ENCODE results near the gene EP400.

Gene EP400, protein sequence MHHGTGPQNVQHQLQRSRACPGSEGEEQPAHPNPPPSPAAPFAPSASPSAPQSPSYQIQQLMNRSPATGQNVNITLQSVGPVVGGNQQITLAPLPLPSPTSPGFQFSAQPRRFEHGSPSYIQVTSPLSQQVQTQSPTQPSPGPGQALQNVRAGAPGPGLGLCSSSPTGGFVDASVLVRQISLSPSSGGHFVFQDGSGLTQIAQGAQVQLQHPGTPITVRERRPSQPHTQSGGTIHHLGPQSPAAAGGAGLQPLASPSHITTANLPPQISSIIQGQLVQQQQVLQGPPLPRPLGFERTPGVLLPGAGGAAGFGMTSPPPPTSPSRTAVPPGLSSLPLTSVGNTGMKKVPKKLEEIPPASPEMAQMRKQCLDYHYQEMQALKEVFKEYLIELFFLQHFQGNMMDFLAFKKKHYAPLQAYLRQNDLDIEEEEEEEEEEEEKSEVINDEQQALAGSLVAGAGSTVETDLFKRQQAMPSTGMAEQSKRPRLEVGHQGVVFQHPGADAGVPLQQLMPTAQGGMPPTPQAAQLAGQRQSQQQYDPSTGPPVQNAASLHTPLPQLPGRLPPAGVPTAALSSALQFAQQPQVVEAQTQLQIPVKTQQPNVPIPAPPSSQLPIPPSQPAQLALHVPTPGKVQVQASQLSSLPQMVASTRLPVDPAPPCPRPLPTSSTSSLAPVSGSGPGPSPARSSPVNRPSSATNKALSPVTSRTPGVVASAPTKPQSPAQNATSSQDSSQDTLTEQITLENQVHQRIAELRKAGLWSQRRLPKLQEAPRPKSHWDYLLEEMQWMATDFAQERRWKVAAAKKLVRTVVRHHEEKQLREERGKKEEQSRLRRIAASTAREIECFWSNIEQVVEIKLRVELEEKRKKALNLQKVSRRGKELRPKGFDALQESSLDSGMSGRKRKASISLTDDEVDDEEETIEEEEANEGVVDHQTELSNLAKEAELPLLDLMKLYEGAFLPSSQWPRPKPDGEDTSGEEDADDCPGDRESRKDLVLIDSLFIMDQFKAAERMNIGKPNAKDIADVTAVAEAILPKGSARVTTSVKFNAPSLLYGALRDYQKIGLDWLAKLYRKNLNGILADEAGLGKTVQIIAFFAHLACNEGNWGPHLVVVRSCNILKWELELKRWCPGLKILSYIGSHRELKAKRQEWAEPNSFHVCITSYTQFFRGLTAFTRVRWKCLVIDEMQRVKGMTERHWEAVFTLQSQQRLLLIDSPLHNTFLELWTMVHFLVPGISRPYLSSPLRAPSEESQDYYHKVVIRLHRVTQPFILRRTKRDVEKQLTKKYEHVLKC (N-terminal part only)

DNA sequence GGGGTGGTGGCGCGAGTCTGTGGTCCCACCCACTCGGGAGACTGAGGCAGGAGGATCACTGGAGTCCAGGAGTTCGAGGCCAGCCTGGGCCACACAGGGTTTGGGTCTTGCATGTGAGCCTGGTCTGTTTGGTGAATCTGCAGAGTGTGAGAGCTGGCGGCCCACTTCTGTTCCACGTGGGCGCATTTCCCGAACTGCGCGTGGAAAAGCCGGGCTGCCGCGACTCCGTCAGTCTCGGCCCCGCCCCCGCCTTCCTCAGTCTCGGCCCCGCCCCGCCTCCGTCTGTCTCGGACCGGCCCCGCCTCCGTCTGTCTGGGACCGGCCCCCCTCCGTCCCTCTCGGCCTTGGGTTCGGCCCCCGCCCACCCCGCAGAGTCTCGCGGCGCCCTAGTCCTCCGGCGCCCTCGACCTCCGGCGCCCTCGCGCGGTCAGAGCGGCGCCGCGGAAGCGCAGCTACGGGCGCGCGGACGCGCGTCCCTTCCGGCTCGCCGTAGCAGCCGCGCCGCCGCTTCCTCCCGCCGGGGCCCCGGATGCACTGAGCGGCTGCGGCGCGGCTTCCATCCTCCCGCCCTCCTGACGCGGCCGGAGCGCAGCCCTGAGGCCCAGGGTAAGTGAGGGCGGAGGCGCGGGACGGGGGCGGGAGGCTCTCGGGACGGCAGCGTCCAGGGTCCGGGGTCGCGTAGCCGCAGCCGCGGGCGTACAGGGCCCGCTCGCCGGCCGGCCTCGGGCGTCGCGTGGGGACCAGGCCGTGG, at the start of gene EP400:
Gene EP400, plus strand, starts transcription at position 512 of the 751 bp plus-strand sequence. CDS start 10,678 bp downstream, outside the sequence.
- peak; percentile 97 for DNase-seq

DNA sequence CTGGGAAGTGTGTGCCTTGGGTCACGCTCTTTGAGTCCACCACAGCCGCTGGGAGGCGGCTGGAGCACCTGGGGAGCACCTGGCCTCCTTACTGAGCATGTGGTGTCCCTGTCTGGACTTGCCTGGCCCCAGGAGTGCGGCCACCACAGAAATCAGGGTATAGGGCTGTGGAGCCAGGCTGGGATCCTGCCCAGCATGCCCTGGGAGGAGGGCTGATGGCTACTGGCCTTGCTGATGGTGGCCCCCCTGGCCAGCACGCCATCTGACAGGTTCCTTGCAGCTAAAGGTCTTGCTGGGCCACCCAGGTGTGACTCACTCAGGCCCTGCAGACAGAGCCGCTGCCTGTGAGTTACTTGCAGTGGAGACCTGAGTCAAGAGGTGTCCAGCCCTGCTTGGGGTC, 49.3 kb upstream of the EP400 start:
- no peak for DNase-seq

DNA sequence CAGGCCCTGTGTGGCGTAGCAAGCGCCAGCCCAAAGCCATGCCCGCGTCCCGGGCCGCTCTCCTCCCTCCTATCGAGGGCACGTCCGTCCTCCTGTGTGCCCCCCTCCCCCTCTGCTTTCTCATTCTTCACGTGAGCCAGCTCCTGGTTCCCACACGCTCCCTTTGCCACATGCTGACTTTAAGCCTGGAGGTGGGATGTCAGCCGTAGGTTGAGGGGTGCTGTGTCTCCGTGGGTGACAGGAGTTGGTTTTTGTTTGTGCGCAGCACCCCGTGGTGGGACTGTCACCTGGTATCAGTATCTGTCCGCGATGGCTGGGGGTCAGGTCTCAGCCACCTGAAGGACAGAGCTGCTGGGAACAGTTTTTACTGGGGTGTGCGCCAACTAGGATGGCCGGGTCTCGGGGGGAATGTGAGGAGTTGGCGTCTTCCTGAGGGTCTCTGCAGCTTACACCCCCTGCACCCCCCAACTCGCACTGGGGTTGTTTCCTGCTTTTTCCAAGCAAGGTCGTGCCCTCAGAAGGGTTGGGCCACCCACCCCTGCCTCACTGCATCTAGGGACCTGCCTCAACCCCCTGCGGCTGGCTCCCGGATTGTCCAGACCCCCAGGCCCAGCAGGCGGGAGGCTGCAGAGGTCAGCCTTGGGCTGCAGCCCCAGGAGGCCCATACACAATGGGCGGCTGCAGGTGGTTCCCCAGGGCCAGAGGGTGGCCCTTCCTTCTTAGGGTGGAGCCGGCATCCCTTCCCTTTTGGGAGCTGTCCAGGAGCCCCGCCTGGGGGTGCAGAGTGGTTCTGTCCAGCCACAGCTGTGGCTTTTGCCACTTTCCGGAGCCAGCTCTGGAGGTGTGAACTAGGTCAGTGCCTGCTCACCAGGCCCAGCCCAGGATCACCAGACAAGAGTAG, 48.1 kb upstream of the EP400 start:
- peak; percentile 18 for DNase-seq

DNA sequence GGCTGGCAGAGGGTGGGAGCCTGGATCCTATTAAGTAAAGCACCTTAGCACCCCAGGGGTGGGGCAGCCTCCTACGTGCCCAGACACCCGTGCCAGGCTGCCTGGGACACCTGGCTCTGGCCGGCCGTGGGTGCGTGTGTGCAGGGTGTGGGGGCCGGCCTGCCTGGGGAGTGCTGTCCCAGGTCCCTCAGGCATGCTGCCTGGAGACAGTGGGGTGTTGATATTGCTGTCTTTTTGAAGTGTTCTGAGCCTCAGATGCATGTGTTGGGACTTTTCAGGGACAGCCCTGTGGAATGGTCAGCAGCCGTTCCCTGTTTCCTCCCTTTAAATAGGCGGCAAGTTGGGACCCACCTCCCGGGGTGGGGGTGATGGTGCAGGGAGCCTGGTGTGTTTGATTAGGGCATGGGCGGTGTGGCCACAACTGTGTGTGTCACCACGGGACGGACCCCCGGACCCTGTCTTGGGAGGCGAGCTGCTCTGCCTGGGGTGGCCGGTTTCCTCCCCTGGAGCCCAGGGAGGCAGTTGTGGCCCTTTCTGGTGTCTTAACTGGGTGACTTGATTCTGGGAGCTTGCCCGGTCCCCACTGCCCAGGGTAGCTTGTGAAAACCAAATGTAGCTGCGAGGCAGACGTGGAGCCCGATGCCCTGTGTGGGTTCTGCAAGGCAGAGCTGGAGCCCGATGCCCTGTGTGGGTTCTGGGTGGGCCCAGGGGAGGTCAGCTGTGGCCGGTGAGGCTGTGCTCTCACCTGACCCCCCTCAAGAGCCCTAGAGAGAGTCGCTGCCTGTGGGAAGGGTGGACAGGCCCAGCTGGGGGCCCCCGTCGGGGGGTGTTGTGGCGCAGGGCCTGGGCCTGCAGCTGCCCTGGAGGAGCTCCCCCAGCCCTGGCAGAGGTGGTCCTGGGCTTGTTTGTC, 47.2 kb upstream of the EP400 start:
- DNase-seq, result peak; percentile 18

DNA sequence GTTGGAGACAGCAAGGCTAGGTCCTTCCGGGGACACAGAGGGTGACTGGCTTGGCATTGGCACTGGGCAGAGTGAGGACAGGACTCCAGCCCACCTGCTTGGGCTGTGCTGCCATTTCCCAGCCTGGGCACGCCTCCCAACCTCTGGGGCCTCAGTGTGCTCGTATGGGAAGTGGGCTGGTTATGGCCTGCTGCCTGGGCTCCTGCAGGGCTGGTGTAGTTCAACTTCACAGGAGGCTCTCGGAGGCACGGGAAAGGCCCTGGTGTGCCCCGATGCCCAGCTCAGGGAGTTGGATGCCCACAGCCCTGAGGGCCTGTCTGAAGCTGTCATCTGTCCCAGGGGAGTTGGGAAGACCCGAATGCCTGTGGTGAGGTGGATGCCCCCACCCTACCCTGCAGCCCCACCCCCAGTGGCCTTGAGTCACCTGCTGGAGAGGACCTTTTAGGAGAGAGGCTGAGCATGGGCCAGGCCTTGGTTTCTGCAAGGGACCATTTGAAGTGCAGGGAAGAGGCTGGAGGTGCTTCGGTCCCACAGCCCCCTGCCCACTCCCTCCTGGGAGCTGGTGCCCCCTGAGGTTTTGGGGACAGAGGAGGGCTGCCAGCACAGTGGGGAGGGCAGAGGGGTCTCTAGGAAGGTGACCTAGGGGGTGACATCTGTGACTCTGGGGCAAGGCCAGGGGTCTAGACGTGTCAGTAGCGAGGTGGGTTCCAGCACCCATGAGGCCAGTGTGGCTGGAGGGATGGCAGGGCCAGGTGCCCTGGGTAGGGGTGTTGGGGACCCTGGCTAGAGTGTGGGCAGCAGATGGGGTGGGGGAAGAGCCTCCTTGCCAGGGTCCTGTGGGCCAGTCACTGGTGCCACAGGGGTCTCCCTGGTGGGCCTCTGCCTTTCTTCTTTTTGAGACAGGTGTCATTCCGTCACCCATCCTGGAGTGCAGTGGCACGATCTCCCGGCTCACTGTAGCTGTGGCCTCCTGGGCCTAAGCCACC, 46.2 kb upstream of the EP400 start:
- DNase-seq, result no peak

DNA sequence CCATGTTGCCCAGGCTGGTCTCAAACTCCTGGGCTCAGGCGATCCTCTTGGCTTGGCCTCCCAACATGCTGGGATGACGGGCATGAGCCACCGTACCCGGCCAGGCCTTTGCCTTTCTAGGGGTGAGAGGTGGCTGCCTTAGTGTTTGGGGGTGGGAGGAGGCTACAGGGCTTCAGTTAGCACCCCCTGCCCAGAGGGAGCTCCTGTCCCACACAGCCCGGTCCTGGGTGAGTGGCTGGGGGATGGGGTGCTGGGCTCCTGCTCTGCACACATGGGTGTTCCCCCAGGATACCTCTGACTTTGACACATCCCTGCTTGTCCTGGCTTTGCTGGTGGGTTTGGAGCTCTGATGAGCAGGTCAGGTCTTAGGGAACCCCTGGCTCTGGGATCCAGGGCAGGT, 45.4 kb upstream of the EP400 start:
- DNase-seq, result no peak

DNA sequence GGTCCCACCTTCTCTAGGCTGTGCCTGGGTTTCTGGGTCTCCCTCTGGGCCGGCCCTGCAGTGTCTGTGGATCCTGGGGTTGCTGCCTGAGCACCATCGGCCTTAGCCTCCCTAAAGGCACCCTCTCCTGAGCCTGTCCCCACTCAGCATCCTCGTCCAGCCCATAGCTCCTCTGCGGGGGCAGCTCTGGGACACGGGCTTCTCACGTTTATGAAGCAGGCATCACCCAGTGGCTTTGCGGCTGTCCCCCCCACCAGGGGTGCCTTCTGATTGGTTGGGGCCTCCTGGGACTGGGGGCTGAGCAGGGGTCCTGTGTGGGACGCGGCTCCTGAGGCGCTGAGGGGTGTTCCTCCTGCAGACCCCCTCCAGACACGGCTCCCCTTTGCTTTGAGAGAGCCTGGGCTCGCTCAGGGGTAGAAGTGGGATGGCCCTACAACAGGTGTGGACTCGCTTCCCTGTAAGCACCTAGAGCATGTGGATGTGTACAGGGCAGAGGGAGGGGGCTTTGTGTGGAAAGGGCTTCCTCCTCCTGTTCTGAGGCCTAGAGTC, 44.6 kb upstream of the EP400 start:
- DNase-seq, result peak; percentile 11

DNA sequence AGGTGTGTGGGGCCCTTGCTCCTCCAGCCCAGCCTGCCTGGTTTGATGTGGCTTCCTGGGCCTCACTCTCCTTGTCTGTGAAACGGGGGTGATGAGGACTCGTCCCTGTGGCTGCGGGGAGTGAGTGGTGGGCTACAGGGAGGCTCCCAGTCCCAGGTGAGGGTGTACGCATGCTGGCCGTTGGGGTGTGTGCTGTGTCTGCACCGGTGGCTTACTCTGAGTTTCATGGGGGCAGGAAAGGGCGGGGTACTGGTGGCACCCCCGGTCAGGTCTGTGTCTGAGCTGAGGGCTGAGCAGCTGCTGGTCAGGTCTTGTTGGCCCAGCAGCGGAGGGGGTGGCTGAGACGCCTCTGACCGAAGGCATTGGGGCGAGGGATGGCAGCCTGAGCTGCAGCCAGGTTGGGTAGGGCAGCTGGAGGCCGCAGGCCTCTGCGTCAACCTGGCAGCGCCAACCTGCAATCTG, 44.1 kb upstream of the EP400 start:
- no peak for DNase-seq

DNA sequence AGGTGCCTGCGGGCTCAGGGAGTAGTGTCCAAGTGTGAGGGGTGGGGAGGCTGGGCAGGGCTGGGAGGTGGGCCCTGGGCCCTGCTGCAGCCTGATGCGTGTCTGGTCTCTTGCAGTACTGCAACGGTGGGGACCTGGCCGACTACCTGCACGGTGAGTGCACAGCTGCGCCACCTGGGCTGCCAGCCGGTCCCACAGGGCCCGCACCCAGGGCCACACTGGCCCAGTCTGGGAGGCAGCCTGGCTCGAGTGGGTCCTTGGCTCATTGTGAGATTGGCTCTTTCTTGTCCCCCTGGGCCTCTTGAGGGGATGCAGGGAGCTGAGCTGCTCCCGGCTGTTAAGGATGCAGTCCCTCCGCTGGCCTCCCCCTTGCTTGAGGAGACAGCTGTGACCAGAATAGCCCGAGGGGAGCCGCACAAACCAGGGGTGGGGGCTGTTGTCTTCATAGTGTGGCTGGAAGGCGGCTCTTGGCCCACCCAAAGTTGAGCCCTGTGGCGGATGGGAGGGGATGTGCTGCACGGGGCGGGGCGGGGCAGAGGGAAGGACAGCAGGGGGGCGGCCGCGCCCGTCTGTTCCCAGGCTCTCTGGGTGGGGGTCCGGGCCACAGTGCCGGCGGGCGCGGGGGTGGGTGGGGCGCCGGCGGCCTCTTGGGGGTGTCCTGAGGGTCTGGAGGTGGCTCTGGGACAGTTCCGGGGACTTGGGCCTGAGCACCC, 42.2 kb upstream of the EP400 start:
- DNase-seq, result no peak

DNA sequence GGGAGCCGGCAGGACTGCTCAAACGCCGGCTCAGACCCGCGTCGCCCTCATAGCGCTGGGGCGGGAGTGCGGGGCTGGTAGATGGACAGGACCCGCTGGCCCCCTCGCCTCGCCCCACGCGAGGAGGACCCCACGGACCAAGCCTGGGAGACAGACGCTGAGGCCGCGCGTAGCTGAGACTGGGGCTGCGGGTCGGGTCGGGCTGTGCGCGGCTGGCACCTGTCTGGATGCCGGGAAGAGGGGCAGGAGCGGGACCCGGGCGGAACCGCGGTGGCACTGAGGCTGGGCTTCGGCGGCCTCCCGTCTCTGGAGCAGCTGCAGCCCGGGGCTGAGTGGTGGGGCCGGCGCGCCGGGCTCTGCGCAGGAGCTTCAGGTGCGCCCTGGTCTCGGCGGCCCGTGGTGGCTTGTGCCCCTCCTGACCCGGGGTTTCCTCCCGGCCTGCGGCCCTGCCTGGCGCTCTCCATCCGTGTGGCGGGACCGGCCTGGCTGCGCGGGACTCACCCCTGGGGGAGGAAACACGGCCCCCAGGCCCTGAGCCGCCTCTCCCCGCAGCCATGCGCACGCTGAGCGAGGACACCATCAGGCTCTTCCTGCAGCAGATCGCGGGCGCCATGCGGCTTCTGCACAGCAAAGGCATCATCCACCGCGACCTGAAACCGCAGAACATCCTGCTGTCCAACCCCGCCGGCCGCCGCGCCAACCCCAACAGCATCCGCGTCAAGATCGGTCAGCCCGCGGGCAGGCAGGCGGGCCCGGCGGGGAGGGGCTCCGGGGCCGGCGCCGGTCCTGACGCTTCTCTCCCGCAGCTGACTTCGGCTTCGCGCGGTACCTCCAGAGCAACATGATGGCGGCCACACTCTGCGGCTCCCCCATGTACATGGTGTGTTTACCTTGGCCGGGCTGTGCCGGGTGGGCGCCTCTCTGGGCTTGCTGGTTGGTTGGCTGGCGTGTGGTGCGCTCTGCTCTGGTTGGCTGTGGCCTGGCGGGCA, 41.4 kb upstream of the EP400 start:
- DNase-seq, result no peak

DNA sequence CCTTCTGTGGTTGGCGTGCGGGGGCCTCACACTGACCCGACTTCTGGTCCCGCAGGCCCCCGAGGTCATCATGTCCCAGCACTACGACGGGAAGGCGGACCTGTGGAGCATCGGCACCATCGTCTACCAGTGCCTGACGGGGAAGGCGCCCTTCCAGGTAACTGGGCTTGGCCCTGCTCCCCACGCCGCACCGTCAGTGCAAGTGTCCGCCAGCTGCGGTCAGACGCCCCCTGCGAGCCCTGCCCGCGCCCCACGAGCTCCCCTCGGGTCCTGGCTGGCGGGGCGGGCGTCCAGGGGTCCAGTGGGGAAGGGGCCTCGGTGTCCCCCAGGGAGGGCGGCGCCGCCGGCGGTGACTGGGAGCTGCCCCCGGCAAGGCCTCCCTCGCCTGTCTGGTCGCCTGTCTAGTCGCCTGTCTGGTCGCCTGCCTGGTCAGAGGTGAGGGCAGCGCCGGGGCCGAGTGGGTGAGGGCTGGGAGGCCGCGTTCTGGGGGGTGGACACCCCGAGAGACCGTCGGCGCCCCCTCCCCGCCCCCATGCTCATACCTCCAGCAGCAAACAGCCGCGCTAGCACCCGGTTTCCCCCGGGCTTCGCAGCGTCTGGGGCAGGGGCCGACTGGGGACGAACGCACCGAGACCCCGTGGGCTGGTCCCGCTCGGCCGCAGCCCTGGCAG, 40.5 kb upstream of the EP400 start:
- no peak for DNase-seq

DNA sequence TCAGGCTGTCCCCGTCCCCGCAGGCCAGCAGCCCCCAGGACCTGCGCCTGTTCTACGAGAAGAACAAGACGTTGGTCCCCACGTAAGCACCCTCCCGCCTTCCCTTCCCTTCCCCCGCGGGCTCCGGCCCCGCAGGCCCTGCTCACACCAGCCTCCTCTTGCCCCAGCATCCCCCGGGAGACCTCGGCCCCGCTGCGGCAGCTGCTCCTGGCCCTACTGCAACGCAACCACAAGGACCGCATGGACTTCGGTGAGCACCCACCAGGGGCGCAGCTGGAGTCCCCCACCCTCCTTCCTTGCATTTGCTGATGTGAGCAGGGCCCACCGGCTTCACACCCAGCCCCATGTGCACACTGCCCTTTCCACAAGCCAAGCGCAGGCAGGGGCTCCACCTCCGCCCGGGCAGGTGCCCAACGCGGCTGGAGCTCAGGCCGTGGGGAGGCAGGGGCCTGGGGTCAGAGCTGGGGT, 40.0 kb upstream of the EP400 start:
- DNase-seq, result no peak

DNA sequence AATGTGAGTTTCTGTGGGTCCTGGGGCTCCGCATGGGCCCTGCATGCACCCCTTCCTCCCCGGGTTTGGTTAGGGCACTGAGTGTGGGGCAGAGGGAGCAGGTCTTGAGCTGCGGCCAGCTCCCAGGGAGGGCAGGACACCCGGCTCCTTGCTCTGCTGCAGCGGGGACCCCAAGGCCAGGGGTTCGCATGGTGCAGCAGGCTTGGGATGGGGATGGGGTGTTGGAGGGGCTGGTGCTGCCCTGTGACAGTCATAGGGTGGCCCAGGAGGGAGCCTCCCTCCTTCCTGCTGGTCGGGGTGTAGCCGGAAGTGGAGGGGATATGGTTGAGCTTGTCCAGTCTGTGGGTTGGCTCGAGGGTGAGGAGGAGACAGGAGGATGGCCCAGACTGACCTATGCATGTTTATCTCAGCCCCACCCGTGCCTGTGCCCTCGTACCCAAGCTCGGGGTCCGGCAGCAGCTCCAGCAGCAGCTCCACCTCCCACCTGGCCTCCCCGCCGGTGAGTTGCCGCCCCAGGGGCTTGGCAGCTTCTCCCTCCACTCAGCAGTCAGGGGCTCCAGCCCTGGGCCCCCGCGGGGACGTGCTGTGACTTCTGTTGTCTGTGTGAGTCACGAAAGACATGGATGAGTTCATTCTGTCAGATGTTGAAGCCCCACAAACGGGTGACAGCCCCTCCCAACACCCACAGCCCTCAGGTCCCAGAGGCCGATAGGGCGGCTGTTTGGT, 39.3 kb upstream of the EP400 start:
- DNase-seq, result no peak

DNA sequence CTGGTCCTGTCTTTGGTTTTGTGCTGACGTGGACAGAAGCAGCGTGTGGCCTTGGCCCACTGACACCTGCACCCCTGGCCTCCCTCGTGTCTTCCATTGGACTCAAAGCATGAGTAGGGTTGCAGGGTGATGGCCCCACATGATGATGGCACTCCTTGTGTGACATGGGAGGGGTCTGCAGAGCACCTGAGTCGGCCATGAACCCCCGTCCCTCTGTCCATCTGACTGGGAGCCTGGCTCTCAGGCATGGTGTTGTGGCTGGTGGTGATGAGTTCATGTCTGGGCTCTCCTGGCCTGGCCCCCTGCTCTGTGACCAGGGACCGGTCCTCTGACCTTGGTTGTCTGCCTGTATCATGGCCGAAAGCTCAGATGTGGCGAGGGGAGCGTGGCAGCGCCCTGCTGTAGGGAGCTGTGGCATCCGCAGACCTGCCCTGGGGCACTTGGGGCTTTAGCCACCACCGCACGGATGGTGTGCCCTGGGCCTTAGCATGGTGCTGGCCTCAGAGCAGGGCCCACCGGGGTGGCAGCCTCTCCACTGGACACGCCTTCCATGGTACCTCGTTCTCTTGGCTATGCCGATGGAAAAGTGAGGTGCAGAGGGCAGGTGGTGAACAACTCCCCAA, 38.6 kb upstream of the EP400 start:
- no peak for DNase-seq

Measured in right hindlimb (tissue), 1 donor.